ENCODE measurements around the gene ZBTB7C.

Gene ZBTB7C

DNA sequence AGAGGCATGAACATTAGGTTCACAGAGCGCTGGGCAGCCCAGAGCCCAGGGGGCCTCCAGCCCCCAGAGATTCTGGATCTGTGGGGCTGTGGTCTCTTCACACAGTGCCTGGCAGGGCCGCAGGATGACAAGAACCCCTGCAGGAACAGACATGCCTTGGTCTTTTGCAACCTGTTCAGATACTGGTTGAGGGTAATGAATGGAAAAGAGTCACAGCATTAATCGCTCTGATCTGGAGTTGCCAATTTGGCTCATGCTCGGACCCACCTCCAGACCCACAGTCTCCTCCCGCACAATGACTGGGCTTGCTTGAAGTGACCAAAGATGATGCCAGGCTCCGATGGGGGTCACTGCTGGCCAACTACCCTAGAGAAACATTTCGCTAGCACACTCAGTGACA, 249.4 kb downstream of the ZBTB7C start:
- no peak for DNase-seq

DNA sequence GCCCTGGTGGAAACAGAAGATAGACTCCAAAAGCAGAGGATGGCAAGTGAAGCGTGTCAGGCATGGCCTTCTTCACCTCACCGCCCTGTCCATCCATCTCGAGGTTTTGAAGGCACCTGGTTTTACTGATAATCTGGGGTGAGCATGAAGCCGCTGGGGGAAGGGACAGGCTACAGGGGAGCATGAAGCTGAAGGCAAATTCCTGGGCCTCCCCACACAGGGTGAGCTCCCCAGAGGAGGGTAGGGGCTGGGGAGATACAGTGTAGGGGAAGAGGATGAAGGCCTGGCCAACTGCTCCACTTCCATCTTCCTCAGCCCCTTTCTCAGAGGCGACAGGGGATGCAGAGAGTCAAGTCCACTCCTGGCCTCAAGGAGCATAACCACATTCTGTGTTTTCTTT, 250.5 kb downstream of the ZBTB7C start:
- DNase-seq: no peak

DNA sequence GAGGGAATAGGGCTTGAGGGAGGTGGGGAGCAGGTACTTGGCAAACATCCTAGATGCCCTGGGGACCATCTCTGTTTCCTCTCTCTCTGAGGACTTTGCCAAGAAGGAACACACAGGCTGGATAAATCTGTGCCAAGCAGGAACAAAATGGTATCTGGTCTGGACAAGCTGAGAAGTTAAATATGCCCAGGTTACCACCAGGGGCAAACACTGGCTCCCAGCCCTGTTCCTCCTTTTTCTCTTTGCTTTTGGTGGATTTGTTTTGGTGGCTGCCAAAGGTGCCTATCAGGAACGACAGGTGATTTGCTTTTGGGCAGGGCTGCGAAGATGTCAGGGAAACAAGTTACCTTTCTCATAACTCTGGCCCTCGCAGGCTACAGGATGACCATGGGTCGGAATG, 251.2 kb downstream of the ZBTB7C start:
- DNase-seq: no peak

DNA sequence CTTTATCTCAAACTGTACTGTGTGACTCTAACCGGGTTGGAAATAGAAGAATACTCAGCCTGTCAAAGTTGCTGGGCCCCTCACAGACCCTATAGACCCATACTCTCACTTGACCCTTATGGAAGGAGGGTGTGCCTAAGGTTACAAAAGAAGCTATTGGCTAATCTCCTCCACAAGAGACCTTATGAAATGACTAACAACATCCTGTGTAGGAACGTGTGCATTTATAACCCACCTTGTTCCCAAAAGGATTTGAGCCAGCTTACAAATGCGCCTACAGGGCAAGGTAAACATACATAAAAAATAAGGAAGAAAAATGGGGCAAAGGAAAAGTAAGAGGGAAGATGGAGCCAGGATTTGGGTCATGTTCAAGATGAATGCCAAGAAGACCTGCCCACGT, 253.3 kb downstream of the ZBTB7C start:
- no peak for DNase-seq

DNA sequence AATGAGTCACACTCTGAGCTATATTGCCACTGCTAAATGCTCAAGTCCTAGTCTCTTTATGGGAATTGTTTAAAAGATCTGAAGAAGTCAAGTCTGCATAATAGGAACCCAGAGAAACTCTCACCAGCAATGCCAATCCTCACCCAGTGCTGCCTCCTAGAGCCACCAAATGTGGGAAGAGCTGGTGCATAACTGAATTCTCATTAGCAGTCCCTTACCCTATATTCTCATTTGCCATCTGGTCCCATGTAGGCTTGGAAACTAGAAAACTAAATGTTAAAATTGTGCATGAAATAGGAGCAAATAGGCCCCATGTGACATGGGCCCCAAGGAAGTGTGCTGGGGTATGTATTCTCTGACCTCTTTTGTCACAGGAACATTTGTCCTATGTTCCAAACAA, 254.4 kb downstream of the ZBTB7C start:
- no peak for DNase-seq

DNA sequence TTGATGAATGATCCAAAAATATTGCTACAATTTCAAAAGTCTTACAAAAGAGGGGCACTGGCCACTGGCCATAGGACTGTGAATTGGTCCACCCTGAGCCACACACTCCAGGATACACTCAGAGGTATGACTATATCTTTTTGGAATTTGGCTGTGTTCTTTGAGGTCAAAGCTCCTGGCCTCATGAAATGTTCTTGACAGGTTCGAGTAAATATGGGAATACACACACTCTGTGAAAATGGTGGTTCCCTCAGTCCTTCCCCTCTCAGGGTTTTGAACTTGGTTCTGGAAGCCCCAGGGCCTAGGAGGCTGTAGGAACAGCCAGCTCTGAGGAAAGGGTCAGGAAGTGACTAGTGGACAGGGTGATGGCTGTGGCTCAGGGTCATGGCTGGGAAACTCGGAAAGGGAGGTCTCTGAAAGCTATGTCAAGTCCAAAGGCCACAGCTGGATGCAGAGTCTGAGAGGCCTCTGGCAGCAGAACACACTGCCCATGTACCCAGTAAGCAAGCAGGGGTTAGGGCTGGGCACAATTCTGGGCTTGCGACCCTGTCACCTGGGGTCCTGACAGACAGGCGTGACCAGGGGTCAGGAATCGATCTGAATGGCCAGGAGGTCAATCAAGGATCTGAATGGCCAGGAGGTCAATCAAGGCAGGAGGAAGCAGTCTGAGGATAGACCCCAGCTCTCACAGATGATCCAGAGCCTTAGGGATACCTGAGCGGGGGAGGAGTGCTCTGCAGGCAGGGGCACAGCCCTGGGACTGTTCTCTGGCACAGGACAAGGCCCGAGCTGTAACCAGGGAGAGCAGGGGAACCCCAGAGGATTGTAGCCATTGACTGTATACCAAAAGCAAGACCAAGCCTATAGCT, 255.3 kb downstream of the ZBTB7C start:
- DNase-seq: no peak

GRCh38 chr18:48152549-48152948, 256.6 kb downstream of the ZBTB7C start:
- DNase-seq: no peak

DNA sequence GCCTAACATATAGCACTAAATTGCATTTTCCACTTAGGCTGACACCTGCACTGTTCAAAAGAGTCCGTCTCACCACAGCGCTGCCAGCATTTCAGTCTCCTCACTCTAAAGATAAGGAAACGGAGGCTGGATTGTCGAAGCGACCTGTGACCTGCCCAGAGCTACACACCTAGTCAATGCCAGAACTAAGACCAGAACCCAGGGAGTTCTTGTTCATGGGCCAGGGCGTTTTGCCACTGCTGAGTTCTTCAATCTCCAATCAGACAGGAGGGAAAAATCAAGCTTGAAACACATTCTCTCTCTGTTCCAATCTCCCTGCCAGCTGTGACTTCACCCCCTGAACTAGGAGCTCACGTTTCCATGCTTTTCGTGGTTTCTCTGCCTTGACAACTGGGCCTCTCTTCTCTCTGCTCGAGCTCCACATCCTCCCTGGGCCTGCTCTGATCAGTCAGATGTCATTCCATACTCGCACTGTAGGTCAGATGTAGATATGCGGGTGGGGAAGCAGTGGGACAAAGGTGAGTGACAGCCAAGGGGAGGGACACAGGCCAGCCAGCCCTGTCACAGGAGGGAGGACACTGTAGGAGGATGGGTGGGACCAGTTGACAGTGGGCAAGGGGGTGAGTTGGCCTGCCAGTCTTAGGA, 257.6 kb downstream of the ZBTB7C start:
- DNase-seq: no peak

DNA sequence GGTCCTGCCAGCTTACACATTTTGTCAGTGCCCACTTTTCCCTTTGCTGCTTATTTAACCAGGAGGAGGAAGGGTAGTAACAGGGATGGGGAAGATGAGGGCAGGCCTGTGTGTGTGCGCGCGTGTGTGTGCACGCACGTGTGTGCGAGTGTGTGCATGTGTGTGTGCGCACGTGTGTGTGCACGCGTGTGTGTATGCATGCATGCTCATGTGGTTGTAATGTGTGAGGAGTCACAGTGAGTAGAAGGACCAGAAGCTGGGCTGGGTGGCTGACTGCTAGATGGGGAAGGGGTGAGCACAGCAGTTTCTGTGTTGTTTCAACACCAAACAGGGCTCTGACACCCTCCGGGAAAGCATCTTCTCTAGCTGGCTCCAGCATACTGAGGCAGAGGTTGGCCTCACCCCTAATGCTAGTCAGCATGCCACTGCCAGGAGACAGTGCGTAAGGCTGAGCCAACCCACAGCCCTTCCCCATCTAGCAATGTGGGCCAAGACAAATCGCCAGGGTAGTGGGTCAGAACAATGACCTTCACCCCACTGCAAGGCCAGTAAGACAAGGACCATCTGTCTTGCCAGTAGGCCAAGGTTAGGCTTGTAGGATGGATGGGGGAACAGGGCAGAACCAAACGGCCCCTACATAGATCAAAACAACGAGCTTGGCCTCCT, 260.0 kb downstream of the ZBTB7C start:
- no peak for DNase-seq

DNA sequence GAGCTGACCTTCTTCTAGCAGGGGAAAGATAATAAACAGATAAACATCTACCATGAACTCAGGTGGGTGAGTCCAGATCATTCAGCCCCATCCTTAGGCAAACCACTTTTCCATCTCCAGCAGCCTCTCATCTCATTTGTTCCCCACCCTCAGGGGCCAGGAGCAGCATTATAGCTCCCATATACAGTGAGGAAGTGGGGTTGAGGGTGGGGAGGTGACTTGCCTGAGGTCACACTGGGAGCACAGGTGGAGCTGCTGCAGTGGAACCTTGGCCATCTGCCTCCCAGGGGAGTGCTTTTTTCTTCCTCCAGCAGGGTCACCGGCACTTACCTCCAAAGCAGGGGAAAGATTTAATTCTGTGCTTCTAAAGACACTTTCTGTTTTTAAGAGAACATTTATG, 266.2 kb downstream of the ZBTB7C start:
- DNase-seq: no peak

DNA sequence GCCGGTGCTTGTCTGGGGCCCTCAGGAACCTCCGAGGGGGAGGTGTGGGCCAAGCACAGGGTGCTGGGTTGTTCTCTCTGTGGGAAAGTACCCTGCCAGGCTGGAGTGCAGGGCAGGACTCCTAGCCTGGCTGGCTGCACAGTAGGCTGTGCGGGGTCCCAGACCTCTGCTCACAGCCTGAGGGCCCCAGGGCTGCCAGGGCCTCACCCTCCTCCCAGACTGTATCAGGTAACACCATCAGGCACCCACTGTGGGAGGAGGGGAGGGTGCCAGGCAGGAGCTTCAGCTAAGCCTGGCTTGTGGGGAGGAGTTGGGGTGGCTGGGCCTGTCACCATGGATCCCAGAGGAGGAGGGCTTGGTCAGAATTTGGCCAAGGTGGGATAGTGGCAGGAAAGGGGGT, 266.8 kb downstream of the ZBTB7C start:
- no peak for DNase-seq

DNA sequence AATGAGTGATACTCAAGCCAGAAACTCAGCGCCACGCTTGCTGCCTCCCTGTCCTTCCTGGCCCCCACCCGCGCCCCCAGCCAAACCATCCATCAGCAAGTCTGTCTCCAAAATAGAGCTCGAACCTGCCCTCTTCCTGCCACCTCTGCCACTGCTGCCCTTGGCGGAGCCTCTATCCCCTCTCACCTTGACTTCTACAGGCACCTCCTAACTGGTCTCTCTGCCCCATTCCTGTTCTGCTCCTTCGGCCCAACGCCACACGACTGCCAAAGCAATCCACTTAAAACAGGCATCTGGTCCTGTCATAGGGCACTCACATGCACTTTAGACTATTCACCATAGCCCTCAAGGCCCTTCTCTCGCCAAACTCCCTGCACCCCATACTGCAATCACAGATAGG, 268.5 kb downstream of the ZBTB7C start:
- no peak for DNase-seq

- no peak for DNase-seq
Observed at GRCh38 chr18:48139431-48140347, 269.5 kb downstream of the ZBTB7C start.

GRCh38 chr18:48138660-48139430, 270.3 kb downstream of the ZBTB7C start:
- no peak for DNase-seq

DNA sequence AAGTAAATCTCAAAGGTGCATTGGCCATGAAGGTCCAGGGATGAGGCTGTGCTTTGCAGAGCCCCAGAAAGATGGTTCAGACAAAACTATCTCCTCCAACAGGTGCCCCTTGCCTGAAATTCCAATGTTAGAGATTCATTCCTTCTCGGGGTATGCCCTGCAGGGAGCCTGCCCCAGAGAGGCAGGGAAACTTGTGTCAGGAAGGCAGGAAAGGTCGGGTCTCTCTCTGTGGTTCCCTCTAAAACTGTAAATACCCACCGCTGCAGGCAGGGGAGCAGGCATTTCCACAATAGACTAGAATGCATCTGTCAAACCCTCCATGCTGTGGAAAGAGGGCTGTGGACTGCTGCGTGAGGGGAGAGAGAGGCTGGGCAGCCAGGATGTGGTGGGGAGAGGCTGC, 271.0 kb downstream of the ZBTB7C start:
- no peak for DNase-seq

DNA sequence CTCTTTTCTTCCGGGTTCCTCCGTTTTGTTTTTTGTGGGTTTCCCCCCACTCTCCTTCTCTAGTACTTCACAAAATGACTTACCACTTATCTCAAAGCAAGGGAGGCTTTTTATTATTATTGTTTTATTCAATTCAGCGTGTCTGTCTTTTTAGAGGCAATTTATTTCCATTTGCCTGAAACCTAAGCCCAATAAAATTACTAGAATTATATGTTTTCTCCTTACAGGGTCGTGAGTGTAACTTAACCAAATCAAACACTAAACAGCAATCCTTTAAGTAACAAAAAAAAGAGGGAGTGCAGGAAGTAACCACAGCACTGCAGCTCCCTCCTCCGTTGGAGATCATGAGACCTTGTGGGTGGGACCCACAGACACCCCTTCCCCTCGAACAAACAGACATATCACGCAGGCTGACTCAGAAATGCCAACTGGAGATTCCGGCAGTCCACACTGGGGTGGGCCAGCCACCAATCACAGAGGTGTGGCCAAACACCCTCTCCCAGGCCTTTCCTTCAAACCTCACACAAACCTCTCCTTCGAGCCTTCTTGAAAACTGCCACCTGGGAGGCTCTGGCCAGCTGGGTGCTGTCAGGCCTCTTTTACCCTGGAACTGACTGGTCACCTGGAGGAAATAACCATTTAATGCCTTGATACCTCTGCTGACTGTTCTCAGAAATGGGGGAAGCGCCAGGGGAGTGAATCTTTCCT, 271.7 kb downstream of the ZBTB7C start:
- DNase-seq: no peak

DNA sequence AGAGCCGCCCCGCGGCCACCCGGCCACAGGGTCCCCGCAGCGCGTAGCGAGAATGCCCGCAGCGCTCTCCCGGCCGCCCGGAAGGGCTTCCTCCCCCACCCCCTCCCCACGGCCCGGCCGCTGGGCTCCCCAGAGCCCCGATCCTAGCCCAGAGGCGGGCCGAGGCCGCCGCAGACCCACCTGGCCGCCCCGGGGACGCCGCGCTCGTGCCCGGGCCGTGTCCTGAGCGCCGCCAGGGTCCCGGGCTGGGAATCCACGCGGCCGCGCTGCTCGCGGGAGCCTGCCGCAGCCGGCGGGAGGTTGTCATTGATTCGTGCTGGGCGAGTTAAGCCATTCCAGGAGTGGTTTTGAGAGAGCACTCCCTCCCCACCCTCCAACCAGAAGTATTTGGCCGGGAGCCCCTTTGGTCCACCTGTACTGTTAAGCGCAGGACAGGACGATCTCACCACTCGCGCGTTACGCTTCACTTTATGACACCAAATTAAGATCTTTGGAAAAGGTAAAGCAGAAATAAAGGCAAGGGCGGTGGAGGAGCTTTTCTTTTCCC, 272.3 kb downstream of the ZBTB7C start:
- DNase-seq: no peak

GRCh38 chr18:48136051-48136826, 272.9 kb downstream of the ZBTB7C start:
- no peak for DNase-seq

- DNase-seq: no peak
Observed at GRCh38 chr18:48135436-48135966, 273.7 kb downstream of the ZBTB7C start.

GRCh38 chr18:48134609-48135008, 274.6 kb downstream of the ZBTB7C start:
- no peak for DNase-seq

Measured in cortex of kidney (tissue), 1 donor.